Smooth muscle cell (in vitro differentiated cells): ENCODE data around the gene GTPBP4. TPM values are rescaled to one million over a fixed set of nuclear protein-coding genes. Genes with fewer than 3 reads are reported as not detected.

Experiments
- DNase-seq: peaks from one replicate; lab custom pipeline; 2025; ENCODE audit not compliant: unreplicated experiment; lab: John Stamatoyannopoulos, UW
- H2AFZ ChIP-seq: fragments of 200-600 bp; sonication (generic); 2 replicates; pipeline ENCODE4 v1.6.0; 2016; ENCODE audit warnings: antibody characterized with exemption, low read depth, mild to moderate bottlenecking
- H3F3A ChIP-seq: fragments of 200-600 bp; sonication (generic); 2 replicates; pipeline ENCODE4 v1.6.0; 2017; ENCODE audit warnings: antibody characterized with exemption, low read depth
- H3K27ac ChIP-seq: fragments of 200-600 bp; sonication (generic); 2 replicates; pipeline ENCODE4 v1.5.1; 2016; ENCODE audit warnings: low read depth, mild to moderate bottlenecking
- H3K27me3 ChIP-seq: fragments of 200-600 bp; sonication (generic); 2 replicates; pipeline ENCODE4 v1.6.1; 2016; ENCODE audit warnings: low read depth, mild to moderate bottlenecking
- H3K36me3 ChIP-seq: fragments of 200-600 bp; sonication (generic); 2 replicates; pipeline ENCODE4 v1.5.1; 2016; ENCODE audit warnings: low read depth
- H3K4me1 ChIP-seq: fragments of 200-600 bp; sonication (generic); 2 replicates; pipeline ENCODE4 v1.5.1; 2016; ENCODE audit warnings: low read depth
- H3K4me2 ChIP-seq: fragments of 200-600 bp; sonication (generic); 2 replicates; pipeline ENCODE4 v1.6.0; 2016; ENCODE audit warnings: mild to moderate bottlenecking
- H3K4me3 ChIP-seq: fragments of 200-600 bp; sonication (generic); 2 replicates; pipeline ENCODE4 v1.5.1; 2016; ENCODE audit warnings: mild to moderate bottlenecking
- H3K79me2 ChIP-seq: fragments of 200-600 bp; sonication (generic); 2 replicates; pipeline ENCODE4 v1.6.0; 2016; ENCODE audit warnings: low read depth, mild to moderate bottlenecking
- H3K9ac ChIP-seq: fragments of 200-600 bp; sonication (generic); 2 replicates; pipeline ENCODE4 v1.6.0; 2016; ENCODE audit warnings: low read depth
- H3K9me3 ChIP-seq: fragments of 200-600 bp; sonication (generic); replicated peaks from 2 replicates; pipeline ENCODE4 v1.5.1; 2016; ENCODE audit warnings: low read depth
- H4K20me1 ChIP-seq: fragments of 200-600 bp; sonication (generic); 2 replicates; pipeline ENCODE4 v1.6.0; 2016; ENCODE audit warnings: low read depth
- WGBS: methylation state at CpG from one replicate; pipeline ENCODE4 v1.1.7; 2016; ENCODE audit warnings: low lambda C conversion rate; 5-methylcytosine and 5-hydroxymethylcytosine counted together
- polyA plus RNA-seq: library from polyadenylated mRNA; unstranded; fragments of >200 nt; fragmentation: Nextera tagmentation; extraction: Ambion mirVana; gene quantifications from 2 replicates; pipeline ENCODE4 v1.2.1, GENCODE V29; 2016
- total RNA-seq: library from RNA; depleted of rRNA; stranded (reverse); fragments of >200 nt; gene quantifications from 2 replicates; pipeline ENCODE4 v1.2.3, GENCODE V29; 2014
- TF ChIP-seq, protein P1 (sequence below): fragments of 200-600 bp; sonication (generic); IDR thresholded peaks from 2 replicates; pipeline ENCODE4 v1.5.1; 2017; ENCODE audit warnings: borderline replicate concordance, mild to moderate bottlenecking, antibody characterized with exemption; ENCODE audit not compliant: insufficient read depth, poor library complexity, severe bottlenecking

GTPBP4 gene
- total and polyA plus RNA-seq, 2 experiments from 2014 or later: 42.5 to 52.1 TPM

DNA sequence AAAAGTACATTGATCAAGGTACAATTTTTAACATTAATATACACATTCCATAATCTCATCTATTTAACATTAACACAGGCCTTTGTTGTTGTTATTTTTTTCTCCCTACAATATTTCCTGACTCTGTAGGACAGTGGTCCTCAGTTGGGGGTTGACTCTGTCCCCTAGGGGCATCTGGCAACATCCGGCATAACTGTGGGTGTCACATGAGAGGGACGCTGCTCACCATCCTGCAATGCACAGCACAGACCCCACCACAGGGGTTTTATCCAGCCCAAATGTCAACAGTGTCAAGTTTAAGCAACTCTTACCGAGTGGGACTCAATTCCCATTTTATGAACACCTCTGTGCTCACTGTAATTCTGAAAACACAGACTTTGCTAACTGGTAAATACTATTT is 51.9 kb downstream of the GTPBP4 start:
- DNase-seq: no peak
- TF ChIP-seq, protein P1, sequence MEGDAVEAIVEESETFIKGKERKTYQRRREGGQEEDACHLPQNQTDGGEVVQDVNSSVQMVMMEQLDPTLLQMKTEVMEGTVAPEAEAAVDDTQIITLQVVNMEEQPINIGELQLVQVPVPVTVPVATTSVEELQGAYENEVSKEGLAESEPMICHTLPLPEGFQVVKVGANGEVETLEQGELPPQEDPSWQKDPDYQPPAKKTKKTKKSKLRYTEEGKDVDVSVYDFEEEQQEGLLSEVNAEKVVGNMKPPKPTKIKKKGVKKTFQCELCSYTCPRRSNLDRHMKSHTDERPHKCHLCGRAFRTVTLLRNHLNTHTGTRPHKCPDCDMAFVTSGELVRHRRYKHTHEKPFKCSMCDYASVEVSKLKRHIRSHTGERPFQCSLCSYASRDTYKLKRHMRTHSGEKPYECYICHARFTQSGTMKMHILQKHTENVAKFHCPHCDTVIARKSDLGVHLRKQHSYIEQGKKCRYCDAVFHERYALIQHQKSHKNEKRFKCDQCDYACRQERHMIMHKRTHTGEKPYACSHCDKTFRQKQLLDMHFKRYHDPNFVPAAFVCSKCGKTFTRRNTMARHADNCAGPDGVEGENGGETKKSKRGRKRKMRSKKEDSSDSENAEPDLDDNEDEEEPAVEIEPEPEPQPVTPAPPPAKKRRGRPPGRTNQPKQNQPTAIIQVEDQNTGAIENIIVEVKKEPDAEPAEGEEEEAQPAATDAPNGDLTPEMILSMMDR: no peak
- no peak overlapping the region for H2AFZ ChIP-seq
- peaks cover 70% of the 10 kb centered on the region for H4K20me1 ChIP-seq
- H3K4me2 ChIP-seq: no peak overlapping the region
- H3K27ac ChIP-seq: no peak overlapping the region
- H3F3A ChIP-seq: peaks cover 42% of the 10 kb centered on the region
- 92% methylated on average over 3 of the region's 3 CpGs for WGBS
- peaks cover 20% of the 10 kb centered on the region for H3K79me2 ChIP-seq
- H3K9me3 ChIP-seq: no peaks in the 10 kb centered on the region
- H3K4me1 ChIP-seq: peaks cover 3% of the 10 kb centered on the region
- H3K4me3 ChIP-seq: no peak overlapping the region
- no peaks in the 10 kb centered on the region for H3K27me3 ChIP-seq
- H3K9ac ChIP-seq: no peak overlapping the region
- H3K36me3 ChIP-seq: peaks cover 25% of the 10 kb centered on the region

DNA sequence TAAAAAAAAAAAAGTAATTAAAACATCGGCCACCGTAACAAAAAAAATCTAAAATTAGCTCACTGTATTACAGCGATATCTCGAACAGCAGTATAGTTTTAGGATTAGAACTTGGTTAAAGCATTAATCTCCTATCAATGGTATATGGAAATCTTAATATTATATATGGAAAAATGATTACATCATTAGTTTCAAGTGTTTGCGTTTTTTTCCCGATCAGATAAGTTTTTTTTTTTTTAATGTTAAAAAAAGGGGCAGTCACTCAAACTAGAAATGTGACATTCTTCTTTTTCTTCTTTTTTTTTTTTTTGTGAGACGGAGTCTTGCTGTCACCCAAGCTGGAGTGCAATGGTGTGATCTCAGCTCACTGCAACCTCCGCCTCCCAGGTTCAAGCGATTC is 53.3 kb downstream of the GTPBP4 start:
- no peak overlapping the region for H3K9ac ChIP-seq
- H3K27ac ChIP-seq: no peak overlapping the region
- no peak overlapping the region for H3K4me2 ChIP-seq
- H2AFZ ChIP-seq: no peak overlapping the region
- peaks cover 47% of the 10 kb centered on the region for H3F3A ChIP-seq
- no peaks in the 10 kb centered on the region for H3K9me3 ChIP-seq
- TF ChIP-seq, protein P1: no peak
- DNase-seq: no peak
- no peak overlapping the region for H3K4me3 ChIP-seq
- no peaks in the 10 kb centered on the region for H3K27me3 ChIP-seq
- peaks cover 82% of the 10 kb centered on the region for H4K20me1 ChIP-seq
- H3K79me2 ChIP-seq: peaks cover 32% of the 10 kb centered on the region
- peaks cover 25% of the 10 kb centered on the region for H3K36me3 ChIP-seq
- WGBS: 97% methylated on average over 8 of the region's 9 CpGs
- H3K4me1 ChIP-seq: peaks cover 3% of the 10 kb centered on the region

DNA sequence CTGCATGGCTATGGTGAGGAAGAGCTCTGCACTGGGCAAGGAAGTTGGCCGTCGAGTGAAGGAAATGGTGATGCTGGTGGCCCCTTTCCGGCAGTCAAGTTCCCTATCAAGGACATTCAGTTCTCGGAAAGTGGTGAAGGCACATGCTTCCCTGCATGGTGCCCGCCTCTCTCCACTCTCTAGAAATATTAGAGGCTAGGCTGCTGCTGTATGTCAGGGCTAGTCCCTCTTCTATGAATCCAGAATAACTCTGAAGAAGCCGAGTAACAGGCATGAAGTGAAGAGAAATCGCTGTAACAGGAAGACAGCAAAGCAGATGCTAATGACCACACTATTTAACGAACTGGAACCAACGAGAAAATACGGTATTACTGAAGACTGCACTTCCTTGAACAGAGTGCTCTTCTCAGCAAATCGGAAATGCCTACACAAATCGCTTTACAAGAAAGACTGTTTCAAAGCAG is 55.3 kb downstream of the GTPBP4 start:
- TF ChIP-seq, protein P1: no peak

DNA sequence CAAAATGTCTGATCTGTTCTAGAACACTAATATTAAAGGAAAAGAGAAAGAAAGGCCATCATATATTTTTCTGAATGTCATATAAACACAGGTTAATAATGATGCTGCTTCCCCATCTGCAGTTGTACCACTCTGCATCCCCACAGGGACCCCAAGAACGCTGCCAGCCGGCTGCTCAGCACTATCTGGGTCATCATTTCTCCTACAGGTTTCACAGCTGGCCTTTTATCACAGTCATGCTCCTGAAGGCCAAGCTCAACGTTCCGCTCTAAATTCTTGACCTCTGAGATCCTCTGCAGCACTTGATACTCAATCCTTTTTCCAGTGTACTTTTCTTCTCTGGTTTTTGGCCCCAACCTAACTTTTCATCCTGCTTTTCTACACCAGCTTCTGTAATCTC is 55.9 kb downstream of the GTPBP4 start:
- Histone ChIP-seq H4K20me1 (peaks cover 84% of the 10 kb centered on the region), H2AFZ (no peak overlapping the region), H3K4me2 (peak overlapping the region; percentile 76), H3K4me1 (peaks cover 3% of the 10 kb centered on the region), H3K27me3 (no peaks in the 10 kb centered on the region), H3K27ac (peak overlapping the region; percentile 55), H3K9me3 (no peaks in the 10 kb centered on the region), H3K79me2 (peaks cover 44% of the 10 kb centered on the region), H3F3A (peaks cover 42% of the 10 kb centered on the region), H3K9ac (no peak overlapping the region), H3K4me3 (peak overlapping the region; percentile 25), H3K36me3 (peaks cover 25% of the 10 kb centered on the region)
- no peak for DNase-seq
- TF ChIP-seq, protein P1: no peak
- 84% methylated on average over 4 of the region's 4 CpGs for WGBS

More for the DNA sequence above, 55.3 kb downstream of the GTPBP4 start:
- Histone ChIP-seq H3K36me3 (peaks cover 25% of the 10 kb centered on the region), H3K79me2 (peaks cover 44% of the 10 kb centered on the region), H4K20me1 (peaks cover 85% of the 10 kb centered on the region), H3K27me3 (no peaks in the 10 kb centered on the region), H3K9ac (no peak overlapping the region), H3K4me2 (peak overlapping the region; percentile 76), H3K9me3 (no peaks in the 10 kb centered on the region), H3K4me3 (no peak overlapping the region), H2AFZ (no peak overlapping the region), H3F3A (peaks cover 42% of the 10 kb centered on the region), H3K27ac (peak overlapping the region; percentile 55), H3K4me1 (peaks cover 3% of the 10 kb centered on the region)
- 91% methylated on average over 12 of the region's 12 CpGs for WGBS
- DNase-seq: no peak
